HG02852 (cell line): ENCODE data around the gene BLTP3A.
"Not testable (repeated sequence)": the region's sequence is repeated elsewhere in the genome, so short reads cannot be mapped to it uniquely, and the experiment has no call there.

Experiments
- ATAC-seq: cut with Tn5 transposase; IDR thresholded peaks from one replicate; pipeline ENCODE4 v1.9.1; 2021; ENCODE audit warnings: mild to moderate bottlenecking, moderate library complexity; ENCODE audit not compliant: unreplicated experiment

The BLTP3A gene

GRCh38 chr6:34792605-34793500, 970 bp downstream of the BLTP3A start:
- ATAC-seq: no peak

- no peak for ATAC-seq
These were observed 2.0 kb downstream of the BLTP3A start for GRCh38 chr6:34793877-34794276.

DNA sequence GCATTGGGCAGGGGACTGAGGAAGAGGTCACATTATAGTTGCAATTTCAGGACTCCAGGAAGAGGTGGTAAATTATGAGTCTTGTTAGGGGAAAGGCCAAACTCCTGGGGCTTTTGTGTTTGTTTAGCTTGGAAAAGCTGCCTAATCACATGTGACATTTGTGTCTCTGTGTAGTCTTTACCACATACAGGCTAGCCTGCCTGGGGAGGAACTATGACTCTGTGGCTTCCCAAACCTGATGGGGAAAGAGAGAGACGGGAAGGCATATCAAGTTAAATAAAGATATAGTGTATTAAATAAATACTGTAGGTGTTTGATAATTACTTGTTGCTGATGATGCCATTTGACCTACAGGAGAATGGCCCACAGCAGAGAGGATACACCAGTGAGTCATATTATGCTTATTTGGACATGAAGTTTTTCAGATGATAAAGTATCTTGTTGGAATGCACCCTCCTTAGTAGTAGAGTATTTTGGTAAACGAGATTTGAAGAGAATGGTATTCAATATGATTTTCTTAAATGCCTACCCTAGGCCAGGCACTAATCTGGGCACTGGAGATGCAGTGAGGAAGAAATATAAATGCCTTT, 4.0 kb downstream of the BLTP3A start:
- ATAC-seq: no peak

DNA sequence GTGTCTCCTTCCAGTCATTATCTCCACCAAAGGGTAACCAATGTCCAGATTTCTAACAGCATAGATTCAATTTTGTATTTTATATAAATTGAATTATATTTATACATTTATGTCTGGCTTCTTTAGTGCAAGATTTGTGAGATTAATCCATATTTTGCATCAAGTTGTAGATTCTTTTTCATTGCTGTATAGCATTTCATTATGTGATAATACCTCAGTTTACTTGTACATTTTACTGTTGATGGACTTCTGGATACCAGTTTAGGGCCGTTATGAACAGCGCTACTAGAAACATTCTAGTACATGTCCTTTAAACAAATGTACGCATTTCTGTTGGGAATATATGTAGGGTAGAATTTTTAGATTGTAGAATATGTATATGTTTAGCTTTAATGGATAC, 6.2 kb downstream of the BLTP3A start:
- ATAC-seq: no peak

DNA sequence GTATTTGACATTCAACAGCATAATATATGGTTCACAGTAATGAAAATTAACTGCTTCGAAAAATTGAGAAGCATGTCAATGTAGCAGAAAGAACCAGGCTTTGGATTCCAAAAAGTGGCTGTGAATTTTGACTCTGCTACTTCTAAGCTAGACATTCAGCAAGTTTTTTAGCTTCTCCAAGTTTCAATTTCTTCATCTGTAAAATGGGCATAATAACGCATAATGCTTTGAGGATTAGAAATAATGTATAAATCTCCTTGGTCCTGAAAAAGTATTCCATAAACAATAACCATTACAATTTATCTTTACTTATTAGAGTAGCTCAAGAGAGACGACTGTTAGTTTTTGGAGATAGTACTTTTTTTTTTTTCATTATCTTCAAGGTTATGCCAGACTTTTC, 7.7 kb downstream of the BLTP3A start:
- ATAC-seq: no peak

DNA sequence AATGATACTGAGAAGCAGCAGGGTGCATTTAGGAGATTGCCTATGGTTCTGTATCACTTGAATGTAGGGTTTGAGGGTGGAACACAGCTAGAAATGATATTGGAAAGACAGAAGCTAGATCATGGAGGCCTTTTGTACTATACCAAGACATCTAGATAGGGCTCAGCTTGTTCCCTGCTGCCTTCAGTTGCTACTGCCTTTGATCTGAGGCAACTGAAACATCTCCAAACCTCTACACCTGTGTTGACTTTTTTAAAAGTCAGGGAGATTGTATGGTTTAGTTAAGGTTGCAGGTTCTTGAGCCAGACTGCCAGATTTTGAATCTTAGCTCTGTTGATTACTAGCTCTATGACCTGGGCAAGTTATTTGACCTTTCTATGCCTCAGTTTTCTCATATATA, 12.7 kb downstream of the BLTP3A start:
- ATAC-seq: no peak

- ATAC-seq: not testable (repeated sequence)
These were observed 13.2 kb downstream of the BLTP3A start for GRCh38 chr6:34805074-34805473.

GRCh38 chr6:34806738-34807453, 15.0 kb downstream of the BLTP3A start:
- ATAC-seq: no peak

DNA sequence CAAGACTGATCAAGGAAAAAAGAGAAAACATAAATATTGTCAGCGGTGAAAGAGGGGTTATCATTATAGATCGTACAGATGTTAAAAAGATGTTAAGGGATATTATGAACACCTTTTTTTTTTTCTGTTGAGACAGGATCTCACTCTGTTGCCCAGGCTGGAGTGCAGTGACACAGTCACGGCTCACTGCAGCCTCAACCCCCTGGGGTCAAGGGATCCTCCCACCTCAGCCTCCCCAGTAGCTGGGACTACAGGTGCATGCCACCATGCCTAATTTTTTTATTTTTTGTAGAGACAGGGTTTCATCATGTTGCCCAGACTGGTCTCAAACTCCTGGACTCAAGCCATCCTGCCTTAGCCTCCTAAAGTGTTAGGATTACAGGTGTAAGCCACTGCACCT, 16.6 kb downstream of the BLTP3A start:
- ATAC-seq: not testable (repeated sequence)

DNA sequence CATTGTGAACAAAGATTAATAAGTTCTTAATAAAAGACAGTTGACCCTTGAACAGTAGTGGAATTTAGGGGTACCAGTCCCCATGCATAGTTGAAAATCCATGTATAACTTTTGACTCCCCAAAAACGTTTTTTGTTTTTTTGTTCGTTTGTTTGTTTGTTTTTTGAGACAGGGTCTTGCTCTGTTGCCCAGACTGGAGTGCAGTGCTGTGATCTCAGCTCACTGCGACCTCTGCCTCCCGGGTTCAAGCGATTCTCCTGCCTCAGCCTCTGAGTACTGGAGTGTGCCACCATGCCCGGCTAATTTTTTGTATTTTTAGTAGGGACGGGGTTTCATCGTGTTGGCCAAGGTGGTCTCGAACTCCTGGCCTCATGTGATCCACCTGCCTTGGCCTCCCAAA, 17.5 kb downstream of the BLTP3A start:
- ATAC-seq: not testable (repeated sequence)

DNA sequence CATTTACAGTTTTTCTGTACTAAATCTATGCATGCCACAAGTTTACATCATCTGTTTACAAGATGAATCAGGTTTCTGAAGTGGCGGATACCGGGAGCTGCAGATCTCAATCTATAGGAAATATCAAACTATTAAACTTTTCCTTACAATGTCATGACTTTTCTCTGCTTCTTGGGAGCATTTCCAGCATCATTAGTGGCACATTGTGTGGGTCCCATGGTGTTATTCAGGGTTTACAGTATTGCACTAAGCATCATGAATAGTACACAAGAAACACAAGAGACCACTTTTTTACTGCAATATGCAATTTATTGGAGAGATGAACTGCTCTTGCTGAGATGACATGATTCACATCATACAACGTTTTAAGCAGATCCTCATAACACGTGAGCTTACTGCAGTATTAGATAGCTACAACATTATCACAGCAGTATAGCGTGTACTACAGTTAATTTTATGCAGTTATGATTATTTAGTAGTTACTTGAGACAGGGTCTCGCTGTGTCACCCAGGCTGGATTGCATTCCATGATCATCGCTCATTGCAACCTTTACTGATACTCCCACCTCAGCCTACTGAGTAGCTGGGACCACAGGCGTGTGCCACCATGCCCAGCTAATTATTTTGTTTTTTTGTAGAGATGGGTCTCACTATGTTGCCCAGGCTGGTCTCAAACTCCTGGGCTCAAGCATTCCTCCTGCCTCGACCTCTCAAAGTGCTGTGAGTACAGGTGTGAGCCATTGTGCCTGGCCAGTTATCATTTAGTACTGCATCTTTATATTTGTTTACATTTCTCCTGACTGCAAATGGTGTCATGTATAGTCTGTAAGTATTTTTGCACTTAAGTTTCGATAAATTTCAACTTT, 18.4 kb downstream of the BLTP3A start:
- no peak for ATAC-seq

DNA sequence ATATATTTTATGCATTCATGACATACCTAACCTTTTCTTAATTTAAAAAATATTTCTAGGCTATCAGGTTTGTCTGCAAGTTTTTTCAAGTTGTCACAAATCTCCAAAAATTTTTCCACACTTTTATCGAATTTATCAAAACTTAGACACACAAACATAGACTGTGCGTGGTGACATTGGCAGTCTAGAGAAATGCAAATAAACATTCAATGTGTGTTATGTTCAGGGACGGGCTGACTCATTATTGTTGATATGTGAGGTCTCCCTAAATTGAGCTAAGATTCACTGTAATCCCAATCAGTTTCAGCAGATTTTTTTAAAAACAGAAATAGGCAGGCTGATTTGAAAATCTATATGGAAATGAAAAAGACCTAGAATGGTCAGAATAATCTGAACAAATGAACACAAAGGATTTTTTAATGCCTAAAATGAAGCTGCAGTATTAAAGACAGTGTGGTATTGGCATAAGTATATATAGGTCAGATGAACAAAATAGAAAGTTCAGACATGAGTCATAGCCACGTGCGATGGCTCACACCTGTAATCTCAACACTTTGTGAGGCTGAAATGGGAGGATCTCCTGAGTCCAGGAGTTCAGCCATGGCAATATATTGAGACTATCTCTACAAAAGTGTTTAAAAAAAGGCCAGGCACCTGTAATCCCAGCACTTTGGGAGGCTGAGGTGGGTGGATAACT, 19.2 kb downstream of the BLTP3A start:
- ATAC-seq: peak; percentile 92

GRCh38 chr6:34813028-34813713, 21.3 kb downstream of the BLTP3A start:
- ATAC-seq: no peak

DNA sequence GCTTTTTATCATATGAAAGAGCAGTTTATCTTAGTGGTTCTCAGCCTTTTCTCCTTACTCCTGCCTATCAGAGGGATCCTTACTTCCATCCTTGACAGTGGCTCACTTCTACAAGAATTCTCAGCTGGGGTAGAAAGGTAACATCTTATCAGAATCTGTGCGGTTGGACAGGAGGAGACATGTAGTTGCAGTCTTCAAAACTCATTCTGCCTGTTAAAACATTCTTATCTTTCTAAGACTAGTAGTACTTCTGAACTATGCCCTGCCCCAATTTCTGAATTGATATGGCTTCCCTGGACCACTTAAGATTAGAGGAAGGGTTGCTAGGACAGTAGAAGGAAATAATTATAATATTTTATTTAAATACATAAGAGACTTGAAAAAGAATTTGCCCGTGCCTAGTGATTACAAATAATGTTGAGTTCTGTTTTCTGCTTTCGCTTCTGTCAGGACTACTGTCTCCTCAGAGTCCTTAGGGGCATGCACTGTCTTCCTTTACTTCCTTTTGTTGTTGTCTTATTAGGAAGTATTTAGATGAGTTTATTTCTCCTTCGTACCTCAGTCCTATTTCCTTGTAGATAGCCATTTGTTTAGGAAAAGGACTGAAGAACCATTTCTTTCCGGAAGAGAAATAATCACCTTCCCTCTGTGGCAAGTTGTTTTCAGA, 24.9 kb downstream of the BLTP3A start:
- no peak for ATAC-seq

- no peak for ATAC-seq
These were observed 25.6 kb downstream of the BLTP3A start for GRCh38 chr6:34817446-34817845.

GRCh38 chr6:34818872-34819570, 27.1 kb downstream of the BLTP3A start:
- not testable (repeated sequence) for ATAC-seq

DNA sequence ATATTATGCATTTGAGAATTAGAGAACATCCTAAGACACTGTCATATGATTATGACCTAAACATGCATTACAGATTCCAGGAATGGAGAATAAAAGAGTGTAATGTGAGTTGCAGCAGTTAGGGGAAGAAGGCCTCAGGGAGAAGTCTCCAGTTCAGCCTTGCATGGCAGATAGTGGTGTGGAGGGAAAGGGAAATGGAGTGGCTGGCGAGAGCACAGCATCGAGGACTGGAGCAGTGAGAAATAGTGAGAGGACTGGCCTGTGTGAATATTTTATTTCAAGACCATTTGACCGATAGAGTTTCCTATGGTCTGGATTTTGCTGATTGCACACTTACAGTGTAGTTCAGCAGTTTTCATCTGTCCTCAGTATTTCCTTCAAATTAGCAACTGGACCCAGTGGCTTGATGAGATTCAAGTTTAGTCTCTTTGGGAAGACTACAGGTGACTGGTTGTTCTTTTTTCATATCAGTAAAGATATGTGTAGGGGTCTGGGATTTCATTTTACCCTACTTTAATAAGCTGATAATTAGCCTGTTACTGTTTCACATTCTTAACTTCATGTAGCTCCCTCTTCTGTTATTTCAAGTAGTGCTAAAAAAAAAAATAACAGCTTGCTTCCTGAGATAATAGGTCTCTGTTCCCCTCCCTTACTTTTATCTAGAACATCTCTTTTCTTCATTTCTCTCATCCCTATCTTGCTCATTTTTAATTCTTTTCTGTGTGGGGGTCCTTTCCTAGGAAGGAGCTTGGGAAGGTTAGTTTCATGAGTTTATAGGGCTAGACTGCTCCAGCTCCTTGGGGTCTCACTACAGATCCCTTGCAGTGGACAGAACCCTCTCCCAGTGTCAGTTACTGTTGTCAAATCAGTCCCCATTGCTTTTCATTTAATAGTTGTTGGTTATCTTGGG, 27.9 kb downstream of the BLTP3A start:
- no peak for ATAC-seq
